ENCODE results near the gene STOX1. TPM values are rescaled to one million over a fixed set of nuclear protein-coding genes. Genes with fewer than 3 reads are reported as not detected.

Gene STOX1
- total RNA-seq, 1 donor from 2014 or later = 2.5 TPM

DNA sequence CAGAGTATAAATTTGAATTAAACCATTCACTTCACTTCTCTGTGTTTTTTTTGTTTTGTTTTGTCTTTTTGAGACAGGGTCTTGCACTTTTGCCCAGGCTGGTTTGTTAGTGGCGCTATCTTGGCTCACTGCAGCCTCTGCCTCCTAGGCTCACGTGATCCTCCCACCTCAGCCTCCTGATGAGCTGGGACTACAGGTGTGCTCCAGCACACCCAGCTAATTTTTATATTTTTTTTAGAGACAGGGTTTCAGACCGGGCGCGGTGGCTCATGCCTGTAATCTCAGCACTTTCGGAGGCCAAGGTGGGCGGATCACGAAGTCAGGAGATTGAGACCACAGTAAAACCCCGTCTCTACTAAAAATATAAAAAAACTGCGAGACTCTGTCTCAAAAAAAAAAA is 36.9 kb upstream of the STOX1 start:
- no peaks in the 10 kb centered on the region for H3K4me1 ChIP-seq
- H3K4me3 ChIP-seq = no peak overlapping the region
- ATAC-seq (no peak), DNase-seq (no peak)
- TF ChIP-seq, protein P1, sequence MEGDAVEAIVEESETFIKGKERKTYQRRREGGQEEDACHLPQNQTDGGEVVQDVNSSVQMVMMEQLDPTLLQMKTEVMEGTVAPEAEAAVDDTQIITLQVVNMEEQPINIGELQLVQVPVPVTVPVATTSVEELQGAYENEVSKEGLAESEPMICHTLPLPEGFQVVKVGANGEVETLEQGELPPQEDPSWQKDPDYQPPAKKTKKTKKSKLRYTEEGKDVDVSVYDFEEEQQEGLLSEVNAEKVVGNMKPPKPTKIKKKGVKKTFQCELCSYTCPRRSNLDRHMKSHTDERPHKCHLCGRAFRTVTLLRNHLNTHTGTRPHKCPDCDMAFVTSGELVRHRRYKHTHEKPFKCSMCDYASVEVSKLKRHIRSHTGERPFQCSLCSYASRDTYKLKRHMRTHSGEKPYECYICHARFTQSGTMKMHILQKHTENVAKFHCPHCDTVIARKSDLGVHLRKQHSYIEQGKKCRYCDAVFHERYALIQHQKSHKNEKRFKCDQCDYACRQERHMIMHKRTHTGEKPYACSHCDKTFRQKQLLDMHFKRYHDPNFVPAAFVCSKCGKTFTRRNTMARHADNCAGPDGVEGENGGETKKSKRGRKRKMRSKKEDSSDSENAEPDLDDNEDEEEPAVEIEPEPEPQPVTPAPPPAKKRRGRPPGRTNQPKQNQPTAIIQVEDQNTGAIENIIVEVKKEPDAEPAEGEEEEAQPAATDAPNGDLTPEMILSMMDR (IDR thresholded peaks at IDR 0.05) = no peak
- H3K9me3 ChIP-seq = no peaks in the 10 kb centered on the region
- peaks cover 100% of the 10 kb centered on the region for H3K36me3 ChIP-seq
- intact Hi-C loops (cut with DNase I) = no loop called here
- no peak overlapping the region for H3K27ac ChIP-seq
- no peaks in the 10 kb centered on the region for H3K27me3 ChIP-seq (ENCODE audit: low read depth)

DNA sequence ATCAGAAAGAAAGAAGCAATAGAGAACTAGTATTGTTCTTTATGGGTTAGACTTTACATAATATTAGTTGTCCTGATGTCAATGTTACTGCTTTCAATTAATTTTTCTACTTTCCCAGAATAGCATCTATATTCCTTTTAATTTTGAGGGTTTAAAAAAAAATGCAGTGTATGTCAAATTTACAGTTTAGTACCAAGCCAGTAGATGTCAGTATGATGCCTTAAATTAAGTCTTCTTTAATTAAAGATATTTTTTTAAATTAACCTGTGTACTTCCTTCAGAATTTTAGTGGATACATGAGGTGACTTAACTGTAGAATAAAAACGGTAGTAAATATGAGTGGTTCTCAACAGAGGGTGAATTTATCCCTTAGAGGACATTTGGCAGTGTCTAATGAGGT is 35.2 kb upstream of the STOX1 start:
- DNase-seq = no peak
- peaks cover 91% of the 10 kb centered on the region for H3K36me3 ChIP-seq
- intact Hi-C loops (cut with DNase I) = no loop called here

DNA sequence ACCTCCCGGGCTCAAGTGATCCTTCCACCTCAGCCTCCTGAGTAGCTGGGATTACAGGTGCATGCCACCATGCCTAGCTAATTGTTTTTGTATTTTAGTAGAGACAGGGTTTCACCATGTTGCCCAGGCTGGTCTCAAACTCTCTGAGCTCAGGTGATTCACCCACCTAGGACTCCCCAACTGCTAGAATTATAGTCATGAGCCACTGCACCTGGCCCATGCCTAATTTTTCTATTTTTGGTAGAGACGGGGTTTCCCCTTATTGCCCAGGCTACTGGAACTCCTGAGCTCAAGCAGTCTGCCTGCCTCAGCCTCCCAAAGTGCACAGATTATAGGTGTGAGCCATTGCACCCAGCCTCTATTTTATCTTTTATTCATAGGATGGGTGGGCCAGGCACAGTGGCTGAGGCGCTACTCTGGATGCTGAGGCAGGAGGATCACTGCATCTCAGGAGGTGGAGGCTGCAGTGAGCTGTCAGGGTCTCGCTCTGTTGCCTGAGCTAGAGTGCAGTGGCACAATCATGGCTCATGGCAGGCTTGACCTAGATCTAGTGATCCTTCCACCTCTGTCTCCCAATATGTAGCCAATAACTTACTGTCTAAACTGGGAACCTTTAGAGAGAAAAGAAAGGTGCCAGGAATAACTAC is 31.3 kb upstream of the STOX1 start:
- no peak for DNase-seq

More for the DNA sequence above, 35.2 kb upstream of the STOX1 start:
- TF ChIP-seq, protein P1 (IDR thresholded peaks at IDR 0.05) = no peak
- Histone ChIP-seq H3K4me3 (no peak overlapping the region), H3K4me1 (no peaks in the 10 kb centered on the region), H3K9me3 (no peaks in the 10 kb centered on the region), H3K27ac (no peak overlapping the region), H3K27me3 (ENCODE audit: low read depth) (no peaks in the 10 kb centered on the region)
- ATAC-seq = no peak

DNA sequence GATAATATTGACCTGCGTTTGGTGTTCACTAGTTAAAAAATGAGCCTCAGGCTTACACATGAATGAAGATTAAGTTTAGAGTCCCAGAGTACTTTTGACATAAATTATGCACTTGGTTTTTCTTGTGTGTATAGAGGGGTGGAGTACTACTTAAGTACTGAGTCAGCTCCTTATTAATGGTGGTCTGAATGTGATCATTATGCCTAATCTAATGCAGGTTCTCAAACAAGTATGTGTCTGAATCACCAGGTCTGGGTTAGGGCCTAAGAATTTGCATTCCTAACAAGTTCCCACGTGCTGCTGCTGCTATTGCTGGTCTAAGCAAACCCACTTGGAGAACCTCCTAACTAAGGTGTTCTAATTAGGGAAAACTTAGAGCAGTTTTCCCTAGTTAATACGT is 30.7 kb upstream of the STOX1 start:
- intact Hi-C loops (cut with DNase I) = no loop called here

More for the DNA sequence above, 31.3 kb upstream of the STOX1 start:
- no peaks in the 10 kb centered on the region for H3K4me1 ChIP-seq
- no peak overlapping the region for H3K27ac ChIP-seq
- no peak overlapping the region for H3K4me3 ChIP-seq
- H3K9me3 ChIP-seq = no peaks in the 10 kb centered on the region
- no peaks in the 10 kb centered on the region for H3K27me3 ChIP-seq (ENCODE audit: low read depth)
- intact Hi-C loops (cut with DNase I) = no loop called here
- TF ChIP-seq, protein P1 (IDR thresholded peaks at IDR 0.05) = no peak
- ATAC-seq = no peak
- peaks cover 52% of the 10 kb centered on the region for H3K36me3 ChIP-seq

DNA sequence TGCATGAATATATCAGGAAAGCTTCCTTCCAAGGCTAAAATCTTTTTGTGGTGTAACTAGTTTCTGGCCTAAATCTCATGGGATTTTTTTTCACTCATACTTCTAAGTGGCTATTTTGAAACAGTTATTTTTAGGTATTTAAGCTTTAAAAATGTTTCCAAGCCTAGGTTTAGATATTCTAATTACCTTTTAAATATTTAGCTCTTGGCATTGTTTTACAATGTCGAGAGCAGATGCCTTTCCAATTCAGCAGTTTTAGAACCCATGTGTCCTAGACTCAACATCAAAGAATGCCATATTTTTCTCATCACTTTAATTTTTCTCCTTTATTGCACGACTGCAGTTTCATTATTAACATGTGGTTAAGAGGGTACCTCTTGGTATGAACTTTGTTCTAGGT is 27.1 kb upstream of the STOX1 start:
- ATAC-seq (no peak), DNase-seq (no peak)
- H3K27me3 ChIP-seq (ENCODE audit: low read depth) = no peaks in the 10 kb centered on the region
- intact Hi-C loops (cut with DNase I) = no loop called here
- H3K4me1 ChIP-seq = no peaks in the 10 kb centered on the region
- H3K27ac ChIP-seq = no peak overlapping the region
- H3K4me3 ChIP-seq = no peak overlapping the region
- H3K36me3 ChIP-seq = peaks cover 10% of the 10 kb centered on the region
- H3K9me3 ChIP-seq = no peaks in the 10 kb centered on the region
- TF ChIP-seq, protein P1 (IDR thresholded peaks at IDR 0.05) = no peak

More for the DNA sequence above, 30.7 kb upstream of the STOX1 start:
- Histone ChIP-seq H3K27me3 (ENCODE audit: low read depth) (no peaks in the 10 kb centered on the region), H3K4me3 (no peak overlapping the region), H3K9me3 (no peaks in the 10 kb centered on the region), H3K27ac (no peak overlapping the region), H3K36me3 (peaks cover 46% of the 10 kb centered on the region), H3K4me1 (no peaks in the 10 kb centered on the region)
- ATAC-seq (no peak), DNase-seq (no peak)
- TF ChIP-seq, protein P1 (IDR thresholded peaks at IDR 0.05) = no peak
